Renal cortical epithelial cell (primary cell): Measurements from ENCODE around the gene SMCHD1. TPM values are rescaled to one million over a fixed set of nuclear protein-coding genes. Genes with fewer than 3 reads are reported as not detected.

ENCODE experiments used
- DNase-seq: peaks from one replicate; pipeline ENCODE4 v3.0.0-alpha.2; 2011; ENCODE audit warnings: low read depth
- total RNA-seq: library from RNA; depleted of rRNA; stranded (reverse); fragments of >200 nt; gene quantifications from 2 replicates; pipeline ENCODE4 v1.2.3, GENCODE V29; 2014

SMCHD1 gene
- 43.1 and 52.7 TPM in 2 replicates for total RNA-seq

DNA sequence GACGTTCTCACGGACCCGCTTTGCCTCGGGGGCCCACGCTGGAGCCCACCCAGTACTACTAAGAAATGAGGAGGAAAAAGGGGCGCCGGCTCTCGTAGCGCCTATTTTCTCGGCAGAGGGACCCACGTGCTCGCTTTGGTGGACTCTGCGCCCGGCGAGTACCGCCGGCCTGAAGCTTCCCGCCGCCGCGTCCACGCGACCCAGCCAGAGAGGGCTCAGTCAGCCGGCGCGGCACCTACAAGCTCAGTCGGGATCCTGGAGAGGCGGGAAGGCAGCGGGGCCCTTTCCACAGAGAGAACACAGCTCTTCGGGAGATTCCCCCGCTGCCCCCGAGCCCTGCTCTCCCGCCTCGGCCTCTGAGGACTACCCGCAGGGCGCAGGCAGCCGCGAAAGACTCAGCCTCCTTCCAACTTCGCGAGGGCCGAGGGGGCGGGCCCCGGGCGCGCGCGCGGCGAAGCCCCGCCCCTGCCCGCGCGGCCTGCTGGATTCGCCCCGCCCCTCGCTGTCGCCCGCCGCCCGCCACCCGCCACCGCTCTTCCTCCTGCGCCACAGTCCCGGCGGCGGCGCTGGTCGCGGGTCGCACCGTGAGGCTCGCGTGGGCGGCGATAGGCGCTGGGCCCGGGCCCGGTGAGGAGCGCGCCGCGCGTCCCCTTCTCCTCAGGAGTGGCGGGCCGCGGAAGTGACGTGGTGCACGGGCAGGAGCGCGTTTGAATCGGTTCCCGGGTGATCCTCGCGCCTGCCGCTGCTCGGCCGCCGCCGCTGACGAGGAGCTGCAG is at the start of gene SMCHD1:
Gene SMCHD1, plus strand, starts transcription at position 549 of the 776 bp plus-strand sequence. CDS start 350 bp downstream, outside the sequence.
- DNase-seq = peak; percentile 40

DNA sequence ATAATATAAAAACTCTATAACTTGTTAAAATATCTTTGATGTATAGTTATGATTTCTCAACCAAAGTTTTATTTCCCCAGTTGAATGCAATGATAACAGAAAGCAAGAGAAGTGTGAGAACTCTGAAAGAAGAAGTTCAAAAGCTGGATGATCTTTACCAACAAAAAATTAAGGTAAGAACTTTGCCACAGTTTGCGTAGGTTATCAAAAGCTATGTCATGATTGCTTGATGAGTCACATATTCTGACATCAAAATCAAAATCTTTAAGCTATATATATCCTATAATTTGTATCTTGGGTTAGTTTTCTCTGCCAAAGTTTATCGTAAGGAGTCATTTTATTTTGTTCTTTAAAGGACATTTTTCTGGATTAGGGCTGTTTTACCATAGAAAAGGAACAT is 49.2 kb upstream of the SMCHD1 start:
- no peak for DNase-seq

DNA sequence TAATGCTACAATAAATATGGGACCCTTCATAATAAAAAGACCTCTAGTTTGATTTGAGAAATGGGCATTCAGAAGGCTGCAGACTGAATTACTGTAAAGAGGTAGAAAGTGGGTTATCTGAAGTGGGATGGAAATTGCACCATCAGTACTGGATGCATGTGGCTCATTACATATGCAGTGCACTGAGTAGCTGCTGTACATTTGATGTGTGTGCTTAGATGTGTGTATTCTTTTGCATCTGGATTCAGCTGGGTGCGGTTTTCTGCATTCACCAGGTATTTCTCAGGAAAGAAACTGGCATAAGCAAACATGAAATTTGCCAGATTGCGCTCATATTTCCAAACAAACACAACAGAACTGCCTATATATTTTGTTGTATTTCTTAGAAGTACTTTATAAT is 45.9 kb upstream of the SMCHD1 start:
- DNase-seq = no peak

DNA sequence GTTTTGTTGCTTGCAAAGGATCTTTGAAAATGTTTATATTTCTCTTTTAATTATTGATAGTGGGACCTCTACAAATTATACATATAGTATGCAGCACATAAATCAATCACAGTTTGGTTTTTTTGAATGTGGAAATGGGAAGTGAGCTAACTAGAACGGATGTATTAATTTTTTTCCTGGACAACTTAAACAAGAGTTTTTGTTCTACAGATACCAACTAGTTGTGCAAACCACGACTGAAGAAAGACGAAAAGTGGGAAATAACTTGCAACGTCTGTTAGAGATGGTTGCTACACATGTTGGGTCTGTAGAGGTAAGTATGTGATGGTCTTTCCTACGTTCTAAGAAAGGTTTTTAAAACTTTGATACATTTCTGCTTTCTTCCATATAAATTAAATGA is 45.0 kb upstream of the SMCHD1 start:
- no peak for DNase-seq

DNA sequence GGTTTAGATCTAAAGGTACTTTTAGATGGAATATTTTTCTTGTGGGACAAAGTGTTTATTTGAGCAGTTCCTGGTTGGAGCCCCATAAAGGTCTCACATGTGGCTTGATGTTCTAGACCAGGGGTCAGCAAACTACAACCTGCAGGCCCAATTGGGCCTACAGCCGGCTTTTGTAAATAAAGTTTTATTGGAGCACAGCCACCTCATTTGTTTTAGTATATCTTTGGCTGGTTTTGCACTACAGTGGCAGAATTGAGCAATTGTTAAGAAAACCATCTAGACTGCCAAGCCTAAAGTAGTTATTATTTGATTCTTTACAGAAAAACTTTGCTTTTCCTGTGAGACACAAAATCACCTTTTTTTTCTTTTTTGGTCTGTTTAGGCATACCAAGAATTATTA is 42.5 kb upstream of the SMCHD1 start:
- DNase-seq = no peak

DNA sequence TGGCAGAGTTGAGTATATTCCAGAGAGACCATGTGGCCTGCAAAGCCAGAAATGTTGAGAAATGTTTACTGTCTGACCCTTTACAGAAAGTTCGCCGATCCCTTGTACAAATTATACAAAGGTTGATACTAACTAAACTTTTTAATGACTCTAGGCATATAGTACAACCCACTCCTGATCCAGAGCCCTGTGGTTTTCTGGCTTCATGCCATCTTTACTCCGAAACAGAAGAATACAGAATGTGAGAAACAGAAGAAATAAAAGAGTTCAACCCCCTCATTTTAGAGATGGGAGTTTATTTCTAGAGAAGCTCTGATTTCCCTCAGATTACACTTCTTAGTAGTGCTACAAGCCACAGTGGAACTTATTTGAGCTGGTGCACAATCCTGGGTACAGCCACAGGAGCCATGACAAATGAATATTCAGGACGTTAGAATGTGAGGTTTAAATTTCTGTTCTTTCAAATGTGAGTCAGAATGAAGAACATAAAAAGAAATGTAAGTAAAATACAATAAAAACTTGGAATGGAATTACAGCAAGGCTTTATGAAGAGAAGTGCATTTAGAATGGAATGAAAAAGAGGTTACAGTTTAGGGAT is 38.0 kb upstream of the SMCHD1 start:
- no peak for DNase-seq

DNA sequence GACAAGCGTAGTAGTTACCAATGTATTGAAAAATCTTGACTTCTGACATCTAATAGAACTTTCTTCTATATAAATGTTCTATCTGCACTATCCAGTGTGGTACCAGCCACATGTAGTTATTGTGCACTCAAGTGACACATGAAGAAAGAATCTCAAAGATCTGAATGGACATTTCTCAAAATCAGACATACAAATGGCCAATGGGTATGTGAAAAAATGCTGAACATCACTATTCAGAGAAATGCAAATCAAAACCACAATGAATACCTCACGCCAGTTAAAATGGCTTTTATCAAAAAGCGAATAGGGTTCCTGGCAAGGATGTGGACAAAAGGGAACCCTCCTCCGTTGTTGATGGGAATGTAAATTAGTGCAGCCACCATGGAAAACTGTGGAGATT is 37.5 kb upstream of the SMCHD1 start:
- DNase-seq = peak; percentile 27

DNA sequence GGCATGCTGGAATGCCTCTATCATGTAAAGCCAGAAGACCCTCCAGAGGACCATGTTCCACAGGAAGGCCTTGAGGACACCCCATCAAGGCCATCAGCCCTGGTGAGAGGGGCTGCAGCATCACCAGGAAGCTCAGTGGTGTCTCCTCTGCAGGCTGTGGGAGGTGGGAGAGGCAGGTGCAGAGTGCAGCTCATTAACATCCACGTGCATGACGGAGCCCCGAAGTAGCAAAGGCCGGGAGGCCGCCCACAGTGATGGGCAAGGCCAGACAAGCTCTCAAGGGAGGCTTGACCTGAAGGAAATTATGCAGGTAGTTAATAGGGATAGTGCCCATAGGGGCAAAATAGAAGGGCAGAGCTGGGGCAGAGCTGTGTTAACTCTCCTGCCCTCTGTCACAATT is 30.3 kb upstream of the SMCHD1 start:
- no peak for DNase-seq

DNA sequence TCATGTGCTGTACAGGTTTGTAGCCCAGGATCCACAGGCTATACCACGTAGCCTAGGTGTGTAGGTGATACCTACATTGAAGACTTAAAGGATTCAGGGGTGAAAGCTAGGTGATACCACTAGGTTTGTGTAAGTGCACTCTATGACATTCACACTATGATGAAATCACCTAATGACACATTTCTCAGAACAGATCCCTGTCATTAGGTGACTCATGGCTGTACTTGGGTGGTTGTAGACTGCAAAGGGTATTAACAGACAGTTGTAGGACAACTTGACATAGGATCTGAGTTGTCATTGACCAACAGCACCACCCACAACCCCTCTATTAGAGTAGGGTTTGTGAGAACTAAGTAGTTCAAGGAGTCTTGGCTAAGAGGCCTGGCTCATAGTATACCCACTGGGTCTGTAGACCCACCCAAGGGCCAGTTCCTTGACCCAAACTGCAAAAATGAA is 27.7 kb upstream of the SMCHD1 start:
- peak; percentile 83 for DNase-seq

DNA sequence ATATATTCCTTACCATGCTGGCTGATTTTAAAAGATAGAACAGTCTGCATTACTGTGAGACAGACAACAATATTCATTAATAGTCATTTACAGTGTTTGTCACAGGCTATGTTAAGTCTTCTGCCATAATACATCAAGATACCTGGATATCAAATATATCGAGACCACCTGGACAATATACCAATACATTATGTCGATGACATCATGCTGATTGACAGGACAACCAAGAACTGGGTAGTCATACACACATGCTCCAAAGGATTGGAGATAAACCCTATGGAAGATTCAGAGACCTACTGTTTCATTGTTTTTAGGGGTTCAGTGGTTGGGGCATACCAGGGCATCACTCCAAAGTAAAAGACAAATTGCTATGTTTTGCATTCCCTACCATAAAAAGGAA is 26.5 kb upstream of the SMCHD1 start:
- DNase-seq = no peak

DNA sequence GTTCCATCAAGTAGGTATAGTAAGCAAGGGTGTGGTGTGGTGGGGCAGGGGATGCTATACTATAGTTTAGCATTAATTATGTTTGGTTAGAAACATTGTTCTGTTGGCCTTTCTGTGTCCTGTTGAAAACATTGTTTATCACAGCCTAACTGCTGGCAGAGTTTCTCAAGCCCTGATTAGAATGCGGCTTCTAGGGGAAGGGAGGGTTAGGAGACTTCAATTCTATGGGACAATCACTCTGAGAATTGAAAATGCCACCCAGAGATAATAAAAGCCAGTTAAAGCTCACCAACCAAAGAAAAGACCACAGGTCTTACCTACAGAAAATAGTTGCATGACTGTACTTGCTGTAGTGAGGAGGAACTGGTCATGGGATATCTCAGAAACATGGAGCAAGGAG is 19.9 kb upstream of the SMCHD1 start:
- DNase-seq = no peak

DNA sequence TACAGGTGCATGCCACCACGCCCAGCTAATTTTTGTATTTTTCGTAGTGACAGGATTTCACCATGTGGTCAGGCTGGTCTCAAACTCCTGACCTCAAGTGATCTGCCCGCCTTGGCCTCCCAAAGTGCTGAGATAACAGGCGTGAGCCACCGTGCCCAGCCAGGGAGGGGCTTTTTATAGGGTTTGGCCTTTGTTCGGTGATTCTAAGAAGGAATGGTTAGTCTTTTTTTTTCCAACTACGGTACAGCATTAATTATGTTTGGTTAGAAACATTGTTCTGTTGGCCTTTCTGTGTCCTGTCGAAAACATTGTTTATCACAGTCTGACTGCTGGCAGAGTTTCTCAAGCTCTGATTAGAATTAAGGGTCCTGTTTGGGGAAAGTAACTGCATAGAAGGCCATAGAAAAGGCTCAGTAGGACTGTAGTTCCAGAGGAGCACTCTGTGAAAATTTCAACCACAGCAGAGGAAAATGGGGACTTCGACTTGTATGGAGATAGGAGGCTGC is 19.3 kb upstream of the SMCHD1 start:
- DNase-seq = no peak

DNA sequence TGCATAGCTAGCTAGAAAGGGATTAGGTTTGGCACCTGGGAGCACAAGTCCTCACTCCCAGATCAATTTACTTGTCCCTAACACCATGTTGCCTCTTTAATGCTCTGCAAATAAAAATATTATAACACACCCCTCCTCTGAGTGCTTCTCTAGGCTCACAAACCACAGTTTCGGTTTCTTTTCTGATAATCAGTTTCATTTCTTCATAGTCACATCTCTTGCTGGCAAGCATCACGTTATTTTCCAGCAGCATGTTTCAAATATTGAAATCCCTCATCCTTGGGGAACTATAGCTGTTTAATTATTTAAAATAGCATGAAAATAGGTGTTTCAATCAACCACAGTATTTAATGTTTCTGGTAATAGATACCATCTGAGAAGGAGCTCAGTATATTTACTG is 13.9 kb upstream of the SMCHD1 start:
- peak; percentile 11 for DNase-seq

DNA sequence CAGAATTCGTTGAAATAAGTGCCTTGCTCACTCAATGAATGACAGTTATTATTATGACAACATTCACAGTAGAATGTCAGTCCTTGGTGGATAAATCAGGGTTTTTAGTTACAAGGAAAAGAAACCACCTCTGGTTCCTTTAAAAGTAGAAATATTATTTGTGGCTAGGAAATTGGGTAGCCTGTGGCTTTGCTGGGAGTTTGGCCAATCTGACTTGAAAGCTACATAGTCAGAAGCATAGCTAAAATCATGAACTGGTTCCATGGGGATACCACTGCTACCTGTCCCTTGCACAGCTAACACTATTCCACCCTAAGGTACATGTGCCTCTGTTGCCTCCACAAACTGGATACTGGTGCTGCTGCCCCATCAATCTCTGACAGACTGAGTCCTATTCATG is 12.8 kb upstream of the SMCHD1 start:
- no peak for DNase-seq

DNA sequence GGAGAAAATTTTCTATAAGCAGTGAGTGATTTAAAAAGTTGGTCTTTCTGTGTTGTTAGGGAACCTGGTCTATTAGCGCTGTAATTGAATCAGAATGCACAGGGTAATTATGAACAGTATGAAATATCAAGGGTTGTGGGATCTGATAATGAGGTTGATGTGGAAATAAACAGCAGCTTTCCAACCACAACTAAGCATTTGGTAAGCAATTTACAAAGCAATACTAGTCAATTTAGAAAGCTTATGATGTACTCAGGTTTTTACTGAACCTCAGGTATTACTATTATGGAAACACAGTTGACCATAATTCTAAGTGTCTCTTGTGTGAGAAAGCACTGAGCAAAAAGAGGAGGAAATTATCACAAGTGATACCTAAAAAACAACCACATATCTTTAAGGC is 11.0 kb upstream of the SMCHD1 start:
- DNase-seq = no peak

DNA sequence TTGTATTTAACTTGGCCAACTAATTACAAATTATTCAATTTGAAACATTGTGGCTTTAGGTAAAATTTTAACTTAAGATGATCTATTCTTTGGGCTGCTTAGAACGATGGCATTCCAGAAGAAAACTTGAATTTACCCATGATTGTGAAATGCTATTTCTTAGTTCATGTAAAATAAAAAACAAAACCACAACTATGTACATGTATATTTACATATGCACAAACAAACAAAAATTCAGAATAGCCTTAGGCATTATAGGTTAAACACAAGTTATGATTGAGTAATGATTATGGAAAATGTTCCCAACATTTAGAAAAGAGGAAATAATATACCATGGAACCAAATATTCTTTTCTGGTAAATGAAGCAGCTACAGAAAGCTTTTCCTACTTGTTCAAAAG is 3.5 kb upstream of the SMCHD1 start:
- peak; percentile 7 for DNase-seq

DNA sequence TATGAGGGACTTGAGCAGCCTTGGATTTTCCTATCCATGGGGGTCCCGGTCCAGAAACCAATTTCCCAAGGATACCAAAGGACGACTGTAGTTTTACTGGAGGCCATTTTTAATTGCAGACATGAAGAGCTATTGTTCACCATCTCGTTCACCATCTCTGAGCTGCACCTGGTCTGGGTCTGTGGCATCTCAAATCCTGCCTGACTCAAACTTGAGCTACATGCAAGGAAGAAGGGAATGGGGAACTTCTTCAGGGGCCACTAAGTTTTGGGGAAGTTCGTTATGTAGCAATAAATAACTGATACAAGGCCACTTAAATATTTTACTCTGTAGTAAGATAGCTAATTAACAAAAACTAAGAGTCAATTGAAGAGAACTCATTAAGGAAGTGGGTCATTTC is 2.1 kb upstream of the SMCHD1 start:
- no peak for DNase-seq

DNA sequence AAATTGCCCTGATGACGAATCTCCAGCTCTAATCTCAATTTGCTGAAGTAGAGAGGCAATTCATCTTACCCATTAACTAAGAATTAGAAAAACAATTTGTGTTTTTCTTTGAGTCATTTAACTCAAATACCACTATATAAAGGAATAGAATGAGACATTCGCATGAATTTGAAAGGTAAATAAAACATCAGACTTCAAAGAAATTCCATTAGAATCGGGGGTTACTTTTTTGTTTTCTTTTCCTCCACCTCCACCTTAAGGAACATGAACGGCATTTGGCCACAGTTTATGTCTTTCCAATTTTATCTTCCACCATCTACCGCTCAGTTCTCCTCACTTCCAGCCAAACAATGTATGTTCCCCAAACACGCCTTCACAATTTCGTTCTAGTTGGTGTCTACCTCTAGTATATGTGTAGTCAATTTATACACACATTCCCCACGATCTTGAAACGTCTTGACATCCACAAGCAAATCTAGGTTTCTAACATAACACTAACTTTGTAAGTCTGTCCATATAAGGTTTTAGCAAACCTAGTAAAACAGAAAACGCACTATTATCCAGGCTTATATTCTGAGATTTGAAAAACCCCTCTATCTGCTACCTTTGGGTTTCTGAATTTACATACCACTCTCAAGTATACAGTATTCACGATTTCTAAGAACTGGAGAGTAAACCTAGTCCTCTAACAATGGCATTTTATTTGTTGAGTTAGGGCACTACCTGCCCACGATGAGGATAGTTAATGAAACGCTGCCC is 1.2 kb upstream of the SMCHD1 start:
- DNase-seq = peak; percentile 44

DNA sequence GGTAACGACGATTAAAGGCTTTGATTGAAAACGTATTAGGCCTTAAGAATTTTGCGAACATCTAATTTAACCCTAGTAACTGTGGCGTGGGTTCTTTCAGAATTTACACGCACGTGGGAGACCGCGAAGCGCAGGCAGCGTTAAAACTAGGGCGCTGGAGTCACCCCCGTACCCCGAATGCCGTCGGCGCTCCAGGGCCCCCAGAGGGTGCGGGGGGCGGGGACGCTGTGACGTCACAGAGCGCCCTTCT is 673 bp upstream of the SMCHD1 start:
- no peak for DNase-seq

DNA sequence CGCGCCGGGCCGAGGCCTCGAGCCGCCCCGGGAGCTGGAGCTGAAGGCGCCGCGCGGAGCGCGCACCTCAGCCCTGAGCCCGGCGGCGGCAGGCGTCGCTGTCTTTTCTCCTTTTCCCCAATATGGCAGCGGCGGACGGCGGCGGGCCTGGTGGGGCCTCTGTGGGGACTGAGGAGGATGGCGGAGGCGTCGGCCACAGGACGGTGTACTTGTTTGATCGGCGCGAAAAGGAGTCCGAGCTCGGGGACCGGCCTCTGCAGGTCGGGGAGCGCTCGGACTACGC is 369 bp downstream of the SMCHD1 start:
- DNase-seq = peak; percentile 6

DNA sequence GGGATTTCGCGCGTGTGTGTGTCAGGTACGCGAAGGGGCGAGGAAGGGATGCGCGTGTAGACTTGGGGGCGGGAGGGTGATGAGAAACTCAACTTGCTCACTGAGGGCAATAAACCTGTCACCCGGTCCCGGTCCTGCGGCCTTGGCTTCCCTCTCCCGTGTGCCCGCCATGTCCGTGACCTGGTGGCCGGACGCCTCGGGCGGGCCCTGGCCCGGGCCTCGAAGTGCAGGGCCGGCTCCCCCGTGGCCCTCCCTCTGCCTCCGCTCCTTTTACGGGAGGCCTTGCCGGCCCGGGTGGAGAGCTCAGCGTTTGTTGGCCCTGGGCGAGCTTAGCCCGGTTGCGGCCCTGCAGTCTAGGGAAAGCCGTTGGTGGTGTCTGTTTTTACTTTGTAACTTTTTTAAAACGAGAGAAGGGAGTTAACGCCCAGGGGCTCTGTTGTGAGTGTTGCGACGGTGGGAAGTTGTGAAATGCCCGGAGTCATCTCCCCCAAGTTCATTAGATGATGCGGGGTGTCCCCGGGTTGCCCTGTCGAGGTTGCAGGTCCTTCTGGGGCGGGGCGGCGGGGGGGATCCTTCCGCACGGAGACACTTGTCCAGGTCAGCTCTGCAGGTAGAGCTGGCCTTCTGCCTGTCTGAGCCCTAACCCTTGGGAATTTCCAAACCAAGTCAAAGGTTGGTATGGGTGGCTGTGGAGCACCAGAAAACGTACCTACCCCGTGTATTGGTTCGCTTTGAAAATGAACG is 883 bp downstream of the SMCHD1 start:
- peak; percentile 18 for DNase-seq

DNA sequence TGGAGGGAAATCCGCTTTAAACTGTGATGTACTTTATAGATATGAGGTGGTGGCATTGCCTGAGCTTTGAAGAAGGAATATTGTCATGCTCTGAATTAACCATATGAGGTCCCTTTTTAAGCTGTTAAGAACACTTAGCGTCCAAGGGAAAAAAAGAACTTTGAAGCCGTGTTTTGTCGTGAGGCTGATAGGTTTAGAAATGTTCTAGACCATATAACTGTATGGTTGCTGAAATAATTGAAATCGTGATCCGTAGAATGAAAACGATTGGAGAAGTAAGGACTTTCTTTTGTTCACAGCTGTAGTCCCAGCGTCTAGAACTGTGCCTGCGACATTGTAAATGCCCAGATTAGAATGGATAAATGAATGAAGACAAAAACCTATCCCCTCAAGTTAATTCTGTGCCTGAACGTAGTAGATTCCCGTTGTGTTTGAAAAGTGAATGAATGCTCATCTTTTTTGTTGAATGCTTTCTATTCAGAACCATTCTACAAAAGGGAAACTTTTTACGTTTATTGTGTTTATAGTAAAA is 1.5 kb downstream of the SMCHD1 start:
- no peak for DNase-seq
